Caki2 (cell line): ENCODE measurements around the gene PSMB3. TPM values are rescaled to one million over a fixed set of nuclear protein-coding genes. Genes with fewer than 3 reads are reported as not detected.
A peak's percentile ranks its signal among the peaks of the same experiment; 100 is the strongest.

ENCODE experiments used
- DNase-seq: peaks from one replicate; pipeline ENCODE4 v3.0.0-alpha.2; 2015; ENCODE audit warnings: low read depth
- in situ Hi-C: cut with HindIII; loops from 2 replicates; pipeline ENCODE4 v1.10.0; 2016; ENCODE audit warnings: low sequenced_read_pairs, low pct_unique_long_range_greater_than_20kb, mixed read lengths
- total RNA-seq: library from RNA; depleted of rRNA; stranded (reverse); fragments of >200 nt; shearing (Covaris generic); gene quantifications from 2 replicates; pipeline ENCODE4 v1.2.3, GENCODE V29; 2014; ENCODE audit warnings: low replicate concordance

The PSMB3 gene
- total RNA-seq, 1 experiment from 2014 or later, result 364 TPM

- DNase-seq, result no peak
- in situ Hi-C loops, result no loop called here
Measured at GRCh38 chr17:38746004-38746848, 6.3 kb upstream of the PSMB3 start.

DNA sequence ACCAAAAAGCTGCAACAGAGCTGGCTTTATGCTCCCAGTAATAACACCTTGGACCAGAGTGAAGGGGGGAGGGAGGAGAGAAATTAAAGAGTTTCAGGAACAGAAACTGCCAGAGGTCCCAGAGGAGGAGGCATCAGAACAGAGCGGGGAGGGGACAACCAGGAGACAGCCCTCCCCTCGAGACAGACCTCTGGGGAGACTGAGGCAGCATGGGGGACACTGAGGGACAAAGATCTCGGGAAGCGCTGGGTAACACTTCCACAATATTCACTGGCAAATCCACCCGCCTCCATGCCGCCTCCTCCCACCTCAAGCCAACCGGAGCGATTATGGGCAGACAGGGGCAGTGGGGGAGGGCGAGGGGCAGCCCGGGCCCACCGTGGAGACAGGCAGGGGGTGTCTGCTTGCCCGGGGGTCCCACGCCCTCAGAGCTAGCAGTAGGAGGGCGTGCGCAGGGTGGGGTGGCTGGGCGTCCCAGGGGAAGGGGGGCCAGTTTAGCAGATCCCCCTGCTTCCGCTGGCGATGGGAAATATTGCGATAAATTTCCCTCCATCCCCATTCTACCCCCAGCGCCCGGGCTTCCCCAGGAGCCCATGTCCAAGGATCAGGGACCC, 5.6 kb upstream of the PSMB3 start:
- in situ Hi-C loops, result no loop called here
- no peak for DNase-seq

- no peak for DNase-seq
- in situ Hi-C loops, result no loop called here
Measured at GRCh38 chr17:38747463-38748148, 4.9 kb upstream of the PSMB3 start.

- peak; percentile 78 for DNase-seq
- in situ Hi-C loops, result no loop called here
Measured at GRCh38 chr17:38748149-38748891, 4.2 kb upstream of the PSMB3 start, which contains the start of gene PCGF2. PCGF2 (minus strand) TSS chr17:38748336; CDS start chr17:38740402, 7,934 bp downstream.

DNA sequence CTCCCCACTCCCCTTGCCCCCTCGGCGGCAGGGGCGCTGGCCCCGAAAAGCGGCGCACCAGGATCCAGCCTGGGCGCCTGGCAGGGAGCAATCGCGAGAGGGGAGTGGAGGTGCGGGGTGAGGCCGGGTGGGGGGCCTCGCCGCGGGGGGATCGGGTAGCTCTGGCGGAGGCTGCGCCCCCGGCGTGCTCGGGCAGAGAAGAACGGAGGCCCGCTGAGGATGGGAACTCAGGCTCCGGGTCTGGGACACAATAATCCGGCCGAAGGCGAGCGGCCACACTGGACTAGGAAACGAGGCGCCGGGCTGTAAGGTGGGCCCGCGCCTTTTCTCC, 3.7 kb upstream of the PSMB3 start:
- in situ Hi-C loops, result no loop called here
- no peak for DNase-seq

DNA sequence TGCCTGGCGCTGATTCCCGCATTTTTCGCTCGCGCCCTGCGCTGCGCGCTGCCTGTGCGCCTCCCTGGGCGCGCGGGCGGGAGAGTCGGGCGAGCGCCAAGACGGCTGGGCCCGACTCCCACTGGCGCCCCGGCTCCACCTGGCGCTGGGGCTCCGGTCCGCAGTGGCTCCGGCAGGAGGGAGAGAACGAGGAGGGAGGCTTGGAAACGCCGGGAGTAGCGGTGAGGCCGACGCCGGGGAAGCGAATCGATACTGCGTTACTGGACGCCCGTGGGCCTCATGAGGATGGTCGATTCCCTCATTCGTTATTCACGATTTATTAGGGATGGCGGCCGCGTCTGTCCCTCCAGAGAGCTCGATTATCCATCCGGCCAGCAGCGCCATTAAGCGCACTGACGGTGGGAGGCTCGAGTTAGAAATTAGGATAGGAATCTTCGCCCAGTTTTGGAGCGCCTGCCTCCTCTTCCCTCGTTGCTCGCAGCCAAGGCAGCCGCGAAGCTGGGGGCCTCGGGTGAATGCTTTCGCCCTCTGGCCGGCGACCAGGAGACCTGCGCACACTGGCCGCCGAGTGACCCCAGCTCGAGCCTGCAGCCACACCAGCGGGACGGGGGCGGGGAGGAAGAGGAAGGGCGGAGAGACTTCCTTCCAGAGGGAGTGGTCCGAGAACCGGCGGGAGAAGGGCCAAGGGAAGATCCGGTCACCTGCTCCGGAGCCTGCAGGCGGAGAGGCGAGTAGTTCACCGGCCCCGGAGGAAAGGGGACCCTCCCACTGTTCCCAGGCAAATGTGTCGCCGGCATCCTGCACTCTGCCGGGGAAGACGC, 3.1 kb upstream of the PSMB3 start:
- in situ Hi-C loops, result no loop called here
- DNase-seq, result peak; percentile 95

DNA sequence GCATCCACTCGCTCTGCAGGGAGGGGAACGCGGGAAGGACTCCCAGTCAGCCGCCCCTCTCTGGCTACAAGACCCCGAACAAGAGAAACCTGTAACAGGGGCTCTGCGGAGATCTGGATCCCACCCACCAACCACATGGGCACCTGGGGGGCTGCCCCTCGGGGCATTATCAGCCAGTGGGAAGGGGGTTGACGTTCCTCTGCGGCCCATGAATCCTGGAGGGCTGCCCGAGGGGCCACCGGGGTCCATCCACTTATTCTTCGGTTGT, 2.6 kb upstream of the PSMB3 start:
- in situ Hi-C loops, result no loop called here
- no peak for DNase-seq

DNA sequence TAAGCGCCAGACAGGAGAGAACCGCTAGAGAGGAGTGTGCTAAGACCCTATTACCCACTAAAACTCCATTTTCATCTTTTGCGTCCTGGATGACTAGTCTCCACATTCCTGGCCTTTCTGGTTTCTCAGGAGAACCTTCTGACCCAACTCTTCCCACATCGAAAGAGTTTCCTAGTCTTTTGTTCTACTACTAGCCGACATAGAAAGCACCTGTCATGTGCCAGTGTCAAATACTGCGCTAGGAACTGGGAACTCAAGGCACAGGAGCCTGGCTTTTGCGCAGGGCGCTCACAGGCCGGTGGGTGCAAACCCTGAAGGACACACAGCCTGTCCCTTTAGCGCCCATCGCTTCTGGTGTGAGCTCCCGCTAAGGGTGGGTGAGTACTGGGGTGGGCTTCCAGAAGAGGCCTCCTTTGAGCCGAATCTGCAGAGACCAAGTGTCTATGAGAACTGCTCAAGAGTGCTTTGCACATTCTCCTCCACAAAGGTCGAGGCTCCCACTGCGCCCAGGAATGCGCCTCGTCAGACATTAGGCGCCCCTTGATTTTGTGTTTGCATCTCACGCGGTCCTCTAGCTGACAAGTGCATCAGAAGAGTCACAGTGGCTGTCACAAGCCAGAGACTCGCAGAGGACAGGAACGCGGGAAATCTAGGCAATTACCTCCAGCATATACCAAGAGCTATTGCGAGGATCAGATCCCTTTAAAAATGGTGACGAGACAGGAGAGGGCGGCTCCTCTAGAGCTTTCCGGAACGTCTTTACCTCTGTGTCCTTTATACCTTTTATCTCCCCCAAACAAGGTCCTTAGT, 2.0 kb upstream of the PSMB3 start:
- in situ Hi-C loops, result no loop called here
- peak; percentile 45 for DNase-seq

GRCh38 chr17:38751144-38751807, 1.3 kb upstream of the PSMB3 start:
- in situ Hi-C loops, result no loop called here
- no peak for DNase-seq

GRCh38 chr17:38751808-38752307, 683 bp upstream of the PSMB3 start:
- in situ Hi-C loops, result no loop called here
- DNase-seq, result peak; percentile 86

DNA sequence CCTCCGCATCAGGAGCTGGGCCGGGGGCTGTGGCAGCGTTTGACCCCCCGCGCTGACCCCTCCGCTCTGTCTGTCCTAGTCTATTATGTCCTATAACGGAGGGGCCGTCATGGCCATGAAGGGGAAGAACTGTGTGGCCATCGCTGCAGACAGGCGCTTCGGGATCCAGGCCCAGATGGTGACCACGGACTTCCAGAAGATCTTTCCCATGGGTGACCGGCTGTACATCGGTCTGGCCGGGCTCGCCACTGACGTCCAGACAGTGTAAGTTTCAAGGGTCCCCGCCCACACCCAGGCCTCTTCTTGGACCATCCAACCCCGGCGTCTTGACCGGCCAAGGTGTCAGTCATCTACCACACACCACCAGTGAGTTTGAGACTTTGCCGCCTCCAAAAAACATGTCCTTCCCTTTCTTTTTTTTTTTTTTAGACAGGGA, 548 bp downstream of the PSMB3 start:
- no peak for DNase-seq
- in situ Hi-C loops, result no loop called here

GRCh38 chr17:38761612-38762011, 9.1 kb downstream of the PSMB3 start:
- in situ Hi-C loops, result no loop called here
- DNase-seq, result peak; percentile 36

DNA sequence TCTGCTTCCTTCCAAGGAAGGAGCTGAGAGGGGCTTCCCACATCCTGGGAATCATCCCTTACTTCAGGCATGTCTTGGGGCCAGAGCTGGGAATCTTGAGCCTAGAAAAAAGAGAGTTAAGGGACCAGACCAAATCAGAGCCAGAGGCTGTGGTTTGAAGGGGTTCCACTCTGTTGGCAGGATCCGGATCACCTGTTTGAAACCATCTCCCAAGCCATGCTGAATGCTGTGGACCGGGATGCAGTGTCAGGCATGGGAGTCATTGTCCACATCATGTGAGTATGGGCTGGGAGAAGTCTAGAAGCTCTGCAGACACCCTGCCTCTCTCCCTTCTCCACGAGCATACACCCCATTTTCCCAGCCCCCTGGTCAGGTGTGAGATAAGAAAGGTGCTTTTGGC, 9.7 kb downstream of the PSMB3 start:
- in situ Hi-C loops, result no loop called here
- DNase-seq, result no peak

- DNase-seq, result no peak
- in situ Hi-C loops, result no loop called here
Measured at GRCh38 chr17:38766341-38766740, 13.8 kb downstream of the PSMB3 start.

GRCh38 chr17:38768417-38768816, 15.9 kb downstream of the PSMB3 start:
- in situ Hi-C loops, result no loop called here
- no peak for DNase-seq

DNA sequence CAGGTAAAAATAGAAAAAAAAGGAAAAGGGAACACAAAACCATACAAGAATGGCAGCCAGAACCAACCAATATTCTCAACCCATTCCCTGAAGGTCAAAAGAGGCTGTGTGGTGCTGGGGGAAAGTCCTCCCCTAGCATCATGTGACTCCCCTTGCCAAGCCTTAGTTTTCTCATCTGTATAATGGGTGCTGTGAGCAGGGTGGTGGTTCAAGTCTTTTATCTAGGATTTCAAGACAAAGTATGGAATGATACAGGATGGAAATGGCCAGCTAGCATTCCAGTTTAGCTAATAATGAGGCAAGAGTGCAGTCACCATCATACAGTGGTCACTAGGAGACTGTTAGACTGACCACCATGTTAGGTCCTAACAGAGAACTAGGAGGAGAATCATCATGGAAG, 20.7 kb downstream of the PSMB3 start:
- in situ Hi-C loops, result no loop called here
- DNase-seq, result no peak
